Right cardiac atrium (tissue), 5 donors: ENCODE data around the gene MRPL40. TPM values are rescaled to one million over a fixed set of nuclear protein-coding genes. Genes with fewer than 3 reads are reported as not detected.

ENCODE experiments used
- ATAC-seq, 2 donors: fragments of 200-7000 bp; cut with Tn5 transposase; one replicate each; pipeline versions ENCODE4 v1.8.0 to v1.9.1; 2020; ENCODE audit warnings: moderate library complexity in 2 of 2, mild to moderate bottlenecking in 1 of 2
- DNase-seq, 3 donors: peaks; one replicate each; pipeline ENCODE4 v3.0.0-alpha.2; 2020
- H3K27ac ChIP-seq: one replicate; pipeline ENCODE4 v1.5.1; 2013; ENCODE audit warnings: mild to moderate bottlenecking, low read length, control low read depth, moderate library complexity
- H3K27me3 ChIP-seq: one replicate; pipeline ENCODE4 v1.6.1; 2013; ENCODE audit not compliant: control insufficient read depth, insufficient read depth
- H3K4me1 ChIP-seq: one replicate; pipeline ENCODE4 v1.6.1; 2013; ENCODE audit warnings: low read length; ENCODE audit not compliant: control insufficient read depth, insufficient read depth
- H3K4me3 ChIP-seq: one replicate; pipeline ENCODE4 v1.5.1; 2013; ENCODE audit warnings: low read length, control low read depth
- H3K9me3 ChIP-seq: one replicate; pipeline ENCODE4 v1.6.1; 2013; ENCODE audit warnings: low read length; ENCODE audit not compliant: control insufficient read depth
- WGBS: extraction: QIAGEN DNeasy Blood & Tissue Kit; methylation state at CpG from one replicate; pipeline ENCODE4 v1.1.7; 2013; 5-methylcytosine and 5-hydroxymethylcytosine counted together
- intact Hi-C, 4 donors: fragments of 100-400 bp; cut with DNase I; formaldehyde crosslinking; loops; one replicate each; pipeline versions ENCODE4 v1.11.0 to v1.14.0; 2022 to 2023
- polyA plus RNA-seq: library from polyadenylated mRNA; stranded (reverse); fragments of 200-250 nt; gene quantifications from one replicate; pipeline ENCODE4 v1.2.3, GENCODE V29; 2013
- total RNA-seq, 4 donors: library from RNA; stranded (reverse); fragmentation: NEBNext Ultra II Directional; extraction: Animal tissue kit (Norgen Biotek cat#: 25700); gene quantifications; one replicate each; pipeline ENCODE4 v1.2.1, GENCODE V29; 2021
- donor health status: healthy with polysubstance abuse.
- donor health status: DM: no; HTN: yes; CAD: no.
- donor health status: DM: no; HTN: no; CAD: no.
- donor health status: DM: no; HTN: yes; CAD: no; lungs with severe emphysema.
- donor health status: DM: yes; HTN: yes; CAD: no.

The MRPL40 gene
- total and polyA plus RNA-seq, 5 donors, result 37.5 to 66.9 (median 46.6) TPM

DNA sequence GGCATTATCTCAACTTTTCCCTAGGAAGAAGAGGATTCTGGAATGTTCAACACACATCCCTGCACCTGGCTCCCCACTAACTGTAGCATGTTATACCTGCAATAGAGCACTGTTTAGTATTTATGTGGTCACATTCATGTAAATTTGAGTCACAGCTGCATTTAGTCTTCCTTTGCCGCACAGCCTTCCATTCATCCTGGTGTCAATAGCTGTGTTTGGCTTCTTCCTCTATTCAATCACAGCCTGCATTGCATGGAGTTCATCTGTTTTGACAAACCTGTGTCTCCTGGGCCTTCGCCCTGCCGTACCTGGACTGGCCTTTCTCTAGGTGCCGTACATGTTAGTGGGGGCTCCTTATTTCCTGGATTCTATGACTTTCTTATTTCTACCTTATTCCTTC lies 19.2 kb downstream of the MRPL40 start:
- intact Hi-C loops, result no loop called here
- DNase-seq (no peak), ATAC-seq (no peak)
- H3K27me3 ChIP-seq, result no peaks in the 10 kb centered on the region
- peaks cover 7% of the 10 kb centered on the region for H3K4me1 ChIP-seq
- no peak overlapping the region for H3K4me3 ChIP-seq
- H3K9me3 ChIP-seq, result no peaks in the 10 kb centered on the region
- no peak overlapping the region for H3K27ac ChIP-seq
- 95% methylated on average over 4 of the region's 4 CpGs for whole genome bisulfite sequencing

GRCh38 chr22:19453718-19454117 lies 21.4 kb downstream of the MRPL40 start:
- WGBS, result 95% methylated on average over 5 of the region's 5 CpGs
- H3K4me3 ChIP-seq, result no peak overlapping the region
- no peak overlapping the region for H3K27ac ChIP-seq
- H3K4me1 ChIP-seq, result no peaks in the 10 kb centered on the region
- ATAC-seq (no peak), DNase-seq (no peak)
- intact Hi-C loops, result no loop called here
- H3K9me3 ChIP-seq, result no peaks in the 10 kb centered on the region
- H3K27me3 ChIP-seq, result no peaks in the 10 kb centered on the region

- H3K9me3 ChIP-seq, result no peaks in the 10 kb centered on the region
- no peaks in the 10 kb centered on the region for H3K27me3 ChIP-seq
- H3K4me1 ChIP-seq, result no peaks in the 10 kb centered on the region
- 83% methylated on average over 6 of the region's 6 CpGs for WGBS
- intact Hi-C loops, result no loop called here
- H3K4me3 ChIP-seq, result no peak overlapping the region
- ATAC-seq (no peak), DNase-seq (no peak)
- no peak overlapping the region for H3K27ac ChIP-seq
Measured at GRCh38 chr22:19454156-19454555, 21.8 kb downstream of the MRPL40 start.

- Histone ChIP-seq H3K4me1 (no peaks in the 10 kb centered on the region), H3K27me3 (no peaks in the 10 kb centered on the region), H3K4me3 (no peak overlapping the region), H3K9me3 (no peaks in the 10 kb centered on the region), H3K27ac (no peak overlapping the region)
- intact Hi-C loops, result no loop called here
- ATAC-seq (no peak), DNase-seq (no peak)
- WGBS, result 96% methylated on average over 2 of the region's 2 CpGs
Measured at GRCh38 chr22:19455033-19455432, 22.7 kb downstream of the MRPL40 start.

GRCh38 chr22:19455585-19456370 lies 23.4 kb downstream of the MRPL40 start:
- Histone ChIP-seq H3K4me3 (no peak overlapping the region), H3K27me3 (no peaks in the 10 kb centered on the region), H3K9me3 (no peaks in the 10 kb centered on the region), H3K4me1 (no peaks in the 10 kb centered on the region), H3K27ac (no peak overlapping the region)
- WGBS, result 77% methylated on average over 4 of the region's 4 CpGs
- no peak for DNase-seq
- intact Hi-C loops, result no loop called here
- peak in 1 of 2 donors; percentile 13 for ATAC-seq

- ATAC-seq (no peak), DNase-seq (no peak)
- intact Hi-C loops, result no loop called here
- 92% methylated on average over 10 of the region's 10 CpGs for WGBS
- Histone ChIP-seq H3K27me3 (no peaks in the 10 kb centered on the region), H3K4me1 (no peaks in the 10 kb centered on the region), H3K4me3 (no peak overlapping the region), H3K9me3 (no peaks in the 10 kb centered on the region), H3K27ac (no peak overlapping the region)
Measured at GRCh38 chr22:19456541-19456940, 24.2 kb downstream of the MRPL40 start.

- no peaks in the 10 kb centered on the region for H3K9me3 ChIP-seq
- no peak overlapping the region for H3K27ac ChIP-seq
- DNase-seq (no peak), ATAC-seq (no peak)
- no peak overlapping the region for H3K4me3 ChIP-seq
- no peaks in the 10 kb centered on the region for H3K27me3 ChIP-seq
- H3K4me1 ChIP-seq, result no peaks in the 10 kb centered on the region
- intact Hi-C loops, result no loop called here
- WGBS, result 95% methylated on average over 8 of the region's 8 CpGs
Measured at GRCh38 chr22:19457828-19458428, 25.6 kb downstream of the MRPL40 start.

DNA sequence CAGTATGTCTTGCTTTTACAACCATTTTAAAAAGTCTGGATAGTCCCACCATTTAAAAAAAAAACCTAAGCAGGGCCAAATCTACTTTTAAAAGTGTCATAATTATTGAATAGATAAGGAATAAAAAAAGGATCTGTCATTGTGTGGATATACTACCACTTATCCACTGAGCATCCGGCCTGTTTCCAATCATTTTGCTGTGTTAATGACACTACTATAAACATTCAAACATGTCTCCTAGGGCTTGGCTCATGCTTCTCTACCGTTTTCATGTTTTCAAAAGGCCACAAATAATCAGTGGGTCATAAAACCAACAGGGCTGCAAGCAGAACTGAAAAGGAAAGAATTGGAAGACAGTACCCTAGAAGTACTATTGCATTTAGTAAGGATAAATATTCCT lies 27.7 kb downstream of the MRPL40 start:
- Histone ChIP-seq H3K27ac (no peak overlapping the region), H3K27me3 (no peaks in the 10 kb centered on the region), H3K4me3 (no peak overlapping the region), H3K9me3 (no peaks in the 10 kb centered on the region), H3K4me1 (no peaks in the 10 kb centered on the region)
- ATAC-seq (no peak), DNase-seq (no peak)
- intact Hi-C loops, result no loop called here
- WGBS, result 81% methylated on average over 2 of the region's 2 CpGs

GRCh38 chr22:19461506-19461905 lies 29.2 kb downstream of the MRPL40 start:
- 89% methylated on average over 1 of the region's 1 CpG for WGBS
- Histone ChIP-seq H3K27me3 (no peaks in the 10 kb centered on the region), H3K4me1 (no peaks in the 10 kb centered on the region), H3K27ac (no peak overlapping the region), H3K4me3 (no peak overlapping the region), H3K9me3 (no peaks in the 10 kb centered on the region)
- ATAC-seq (no peak), DNase-seq (no peak)
- intact Hi-C loops, result no loop called here

- intact Hi-C loops, result no loop called here
- no peaks in the 10 kb centered on the region for H3K27me3 ChIP-seq
- WGBS, result 96% methylated on average over 1 of the region's 1 CpG
- H3K4me3 ChIP-seq, result no peak overlapping the region
- no peaks in the 10 kb centered on the region for H3K4me1 ChIP-seq
- H3K9me3 ChIP-seq, result no peaks in the 10 kb centered on the region
- ATAC-seq (no peak), DNase-seq (no peak)
- no peak overlapping the region for H3K27ac ChIP-seq
Measured at GRCh38 chr22:19463008-19463407, 30.7 kb downstream of the MRPL40 start.

DNA sequence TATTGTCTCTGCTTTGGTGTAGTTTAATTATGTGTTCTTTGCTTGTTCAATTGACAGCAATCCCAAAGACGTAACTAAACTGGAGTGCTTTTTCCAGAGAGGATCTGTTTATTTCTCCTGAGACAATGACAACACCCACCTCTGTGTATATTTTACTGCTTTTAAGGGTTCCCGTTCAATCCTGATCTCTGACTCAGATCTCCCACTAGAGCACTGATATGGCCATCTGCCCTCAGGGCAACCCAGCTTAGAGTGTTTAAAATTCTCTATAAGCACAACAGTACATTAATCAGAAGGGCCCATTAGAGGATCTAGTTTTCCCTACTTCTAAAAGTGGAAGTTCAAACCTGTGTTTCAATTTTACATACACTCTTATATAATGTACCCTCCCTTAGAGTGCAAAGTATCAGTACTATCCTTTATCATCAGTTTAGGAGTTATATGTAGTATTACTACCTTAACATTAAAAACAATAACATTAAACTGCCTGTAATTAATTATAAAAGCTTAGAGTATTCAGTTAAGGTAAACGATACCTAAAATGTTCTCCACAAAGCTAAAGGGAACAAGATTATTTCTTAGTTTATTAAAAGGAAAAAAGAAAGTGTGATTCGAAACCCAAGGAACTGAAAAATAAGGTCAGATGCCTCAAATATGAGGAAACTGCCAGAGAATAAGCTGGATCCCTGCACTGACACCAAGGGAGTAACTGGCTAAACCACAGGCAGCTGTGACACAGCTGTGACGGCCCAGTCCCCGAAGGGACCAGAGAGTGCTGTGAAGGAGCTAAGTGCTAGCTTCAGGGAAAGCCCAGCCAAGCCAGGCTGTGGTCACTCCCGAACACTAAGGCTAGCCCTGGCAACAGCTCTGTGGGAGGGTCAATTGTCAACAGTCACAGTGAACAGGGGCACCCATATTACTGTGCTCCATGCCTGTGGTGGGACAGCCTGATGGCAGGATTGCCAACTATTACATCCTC lies 31.4 kb downstream of the MRPL40 start:
- Histone ChIP-seq H3K4me3 (no peak overlapping the region), H3K27ac (no peak overlapping the region), H3K4me1 (no peaks in the 10 kb centered on the region), H3K9me3 (no peaks in the 10 kb centered on the region), H3K27me3 (no peaks in the 10 kb centered on the region)
- intact Hi-C loops, result no loop called here
- ATAC-seq (peak; percentile 76 to 82), DNase-seq (peak; percentile 68 to 83 (median 78))
- WGBS, result 70% methylated on average over 7 of the region's 7 CpGs
